Natural killer cell (primary cell): ENCODE measurements around the gene SDS. TPM values are rescaled to one million over a fixed set of nuclear protein-coding genes. Genes with fewer than 3 reads are reported as not detected.

Experiments
- ATAC-seq, 3 donors: fragments of 150-1000 bp in 2 of 3; fragments of 200-7000 bp in 1 of 3; cut with Tn5 transposase; 1 replicate in 1 of 3; 2 replicates in 2 of 3; pipeline ENCODE4 v1.10.0; 2021; ENCODE audit warnings: mild to moderate bottlenecking in 2 of 3, moderate library complexity in 2 of 3
- DNase-seq, 2 donors: peaks; one replicate each; pipeline versions ENCODE4 v3.0.0 to v3.0.0-alpha.2; 2013 to 2021; ENCODE audit warnings: mixed read lengths in 1 of 2
- H3K27ac ChIP-seq: one replicate; pipeline ENCODE4 v1.5.1; 2013; ENCODE audit warnings: mild to moderate bottlenecking, low read length
- H3K27me3 ChIP-seq: one replicate; pipeline ENCODE4 v1.6.1; 2013; ENCODE audit warnings: low read length; ENCODE audit not compliant: control insufficient read depth, insufficient read depth
- H3K36me3 ChIP-seq: one replicate; pipeline ENCODE4 v1.6.1; 2013; ENCODE audit warnings: low read length; ENCODE audit not compliant: control insufficient read depth, insufficient read depth
- H3K4me1 ChIP-seq: one replicate; pipeline ENCODE4 v1.6.1; 2013; ENCODE audit warnings: low read length; ENCODE audit not compliant: control insufficient read depth, insufficient read depth
- H3K4me3 ChIP-seq: one replicate; pipeline ENCODE4 v1.5.1; 2013; ENCODE audit warnings: low read length
- H3K9me3 ChIP-seq: one replicate; pipeline ENCODE4 v1.6.1; 2013; ENCODE audit warnings: low read length; ENCODE audit not compliant: control insufficient read depth, insufficient read depth
- H3K27ac Mint-ChIP-seq, 2 donors: one replicate each; pipeline ENCODE4 v1.8.0; 2022; ENCODE audit warnings: mild to moderate bottlenecking in 2 of 2, mixed read lengths in 2 of 2, moderate library complexity in 1 of 2
- H3K27me3 Mint-ChIP-seq, 2 donors: one replicate each; pipeline ENCODE4 v1.8.0; 2022; ENCODE audit warnings: low read depth in 2 of 2, mixed read lengths in 2 of 2
- H3K36me3 Mint-ChIP-seq: one replicate; pipeline ENCODE4 v1.8.0; 2022; ENCODE audit warnings: mixed read lengths
- H3K4me1 Mint-ChIP-seq, 2 donors: one replicate each; pipeline ENCODE4 v1.8.0; 2022; ENCODE audit warnings: mixed read lengths in 2 of 2
- H3K4me3 Mint-ChIP-seq: one replicate; pipeline ENCODE4 v1.8.0; 2022; ENCODE audit warnings: mild to moderate bottlenecking, moderate library complexity, mixed read lengths
- H3K9me3 Mint-ChIP-seq, 2 donors: one replicate each; pipeline ENCODE4 v1.8.0; 2022; ENCODE audit warnings: mixed read lengths in 2 of 2
- WGBS: methylation state at CpG from one replicate; pipeline ENCODE4 v1.1.7; 2013; ENCODE audit warnings: missing lambda C conversion rate; ENCODE audit not compliant: insufficient coverage; 5-methylcytosine and 5-hydroxymethylcytosine counted together
- intact Hi-C: fragments of 100-400 bp; cut with micrococcal nuclease; formaldehyde crosslinking; loops from one replicate; pipeline ENCODE4 v1.14.2; 2022
- total RNA-seq, 4 donors: library from RNA; stranded (reverse); fragments of 120-200 nt in 1 of 4; gene quantifications; one replicate each; pipeline versions ENCODE4 v1.2.3 to v1.2.4, GENCODE V29; 2013 to 2022
- TF ChIP-seq, protein P1 (sequence below): fragments of 200-600 bp; IDR thresholded peaks from one replicate; pipeline ENCODE4 v1.8.0; 2022; ENCODE audit warnings: antibody characterized with exemption

The SDS gene
- total RNA-seq, 3 donors from 2014 or later (not counting 1 experiment from before 2014, with no cell fraction given) = not detected

DNA sequence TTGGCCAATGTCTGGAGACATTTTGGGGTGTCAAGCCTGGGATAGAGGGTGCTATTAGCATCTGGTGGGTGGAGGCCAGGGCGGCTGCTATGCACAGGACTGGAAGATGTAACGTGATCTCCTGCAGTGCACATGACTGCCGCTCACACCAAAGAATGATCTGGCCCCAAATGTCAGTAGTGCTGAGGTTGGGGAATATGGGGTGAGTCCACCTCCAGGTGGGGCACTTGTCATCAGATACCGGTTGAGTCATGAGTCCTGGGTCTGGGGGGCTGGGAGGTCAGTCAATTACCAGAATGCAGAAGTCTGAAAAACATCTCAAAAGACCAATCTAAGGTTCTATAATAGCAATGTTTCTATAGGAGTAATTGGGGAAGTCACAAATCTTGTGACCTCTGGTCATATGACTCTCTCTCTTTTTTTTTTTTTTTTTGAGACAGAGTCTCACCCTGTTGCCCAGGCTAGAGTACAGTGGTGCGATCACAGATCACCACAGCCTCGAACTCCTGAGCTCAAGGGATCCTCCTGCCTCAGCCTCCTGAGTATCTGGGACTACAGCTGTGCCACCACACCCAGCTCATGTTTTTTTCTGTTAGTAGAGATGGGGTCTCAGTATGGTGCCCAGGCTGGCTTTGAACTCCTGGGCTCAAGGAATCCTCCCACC is 12.5 kb upstream of the SDS start:
- H3K4me1 Mint-ChIP-seq = no peaks in the 10 kb centered on the region
- H3K9me3 ChIP-seq = no peaks in the 10 kb centered on the region
- WGBS = 67% methylated on average over 6 of the region's 6 CpGs
- peaks cover 6 to 9% of the 10 kb centered on the region in 2 donors for H3K27me3 Mint-ChIP-seq
- intact Hi-C loops = no loop called here
- no peak overlapping the region for H3K4me3 Mint-ChIP-seq
- H3K36me3 Mint-ChIP-seq = no peaks in the 10 kb centered on the region
- no peaks in the 10 kb centered on the region for H3K36me3 ChIP-seq
- DNase-seq = no peak
- no peaks in the 10 kb centered on the region for H3K27me3 ChIP-seq
- H3K27ac Mint-ChIP-seq = no peak overlapping the region
- H3K27ac ChIP-seq = peak overlapping the region; percentile 29
- H3K4me1 ChIP-seq = peaks cover 6% of the 10 kb centered on the region
- ATAC-seq = peak; percentile 31 to 36 (median 34)
- H3K4me3 ChIP-seq = no peak overlapping the region
- H3K9me3 Mint-ChIP-seq = no peaks in the 10 kb centered on the region
- TF ChIP-seq, protein P1, sequence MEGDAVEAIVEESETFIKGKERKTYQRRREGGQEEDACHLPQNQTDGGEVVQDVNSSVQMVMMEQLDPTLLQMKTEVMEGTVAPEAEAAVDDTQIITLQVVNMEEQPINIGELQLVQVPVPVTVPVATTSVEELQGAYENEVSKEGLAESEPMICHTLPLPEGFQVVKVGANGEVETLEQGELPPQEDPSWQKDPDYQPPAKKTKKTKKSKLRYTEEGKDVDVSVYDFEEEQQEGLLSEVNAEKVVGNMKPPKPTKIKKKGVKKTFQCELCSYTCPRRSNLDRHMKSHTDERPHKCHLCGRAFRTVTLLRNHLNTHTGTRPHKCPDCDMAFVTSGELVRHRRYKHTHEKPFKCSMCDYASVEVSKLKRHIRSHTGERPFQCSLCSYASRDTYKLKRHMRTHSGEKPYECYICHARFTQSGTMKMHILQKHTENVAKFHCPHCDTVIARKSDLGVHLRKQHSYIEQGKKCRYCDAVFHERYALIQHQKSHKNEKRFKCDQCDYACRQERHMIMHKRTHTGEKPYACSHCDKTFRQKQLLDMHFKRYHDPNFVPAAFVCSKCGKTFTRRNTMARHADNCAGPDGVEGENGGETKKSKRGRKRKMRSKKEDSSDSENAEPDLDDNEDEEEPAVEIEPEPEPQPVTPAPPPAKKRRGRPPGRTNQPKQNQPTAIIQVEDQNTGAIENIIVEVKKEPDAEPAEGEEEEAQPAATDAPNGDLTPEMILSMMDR = no peak

DNA sequence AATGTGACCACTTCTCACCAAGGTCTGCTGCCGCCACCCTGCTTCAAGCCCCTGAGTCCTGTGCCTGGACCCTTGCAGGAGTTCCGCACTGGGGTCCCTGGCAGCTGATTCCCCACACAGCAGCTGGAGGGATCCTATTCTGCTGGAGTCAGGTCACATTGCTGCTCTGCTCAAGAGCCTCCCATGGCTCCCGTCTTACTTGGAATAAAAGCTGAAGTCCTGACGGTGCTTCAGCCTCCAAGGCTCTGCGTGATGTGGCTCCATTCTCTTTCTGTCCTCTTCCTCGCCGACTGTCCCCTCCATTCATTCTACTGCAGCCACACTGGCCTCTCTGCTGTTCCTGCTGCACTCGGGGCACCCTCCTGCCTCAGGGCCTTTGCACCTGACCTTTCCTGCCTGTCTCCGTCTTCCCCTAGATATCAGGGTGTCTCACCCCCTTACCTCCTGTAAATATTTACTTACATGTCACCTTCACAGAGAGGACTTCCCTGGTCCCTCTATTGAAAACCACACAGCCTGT is 10.9 kb upstream of the SDS start:
- Histone ChIP-seq H3K9me3 (no peaks in the 10 kb centered on the region), H3K36me3 (no peaks in the 10 kb centered on the region), H3K27me3 (no peaks in the 10 kb centered on the region), H3K27ac (no peak overlapping the region), H3K4me3 (no peak overlapping the region), H3K4me1 (peaks cover 6% of the 10 kb centered on the region)
- no peak overlapping the region for H3K4me3 Mint-ChIP-seq
- ATAC-seq = no peak
- no peaks in the 10 kb centered on the region for H3K9me3 Mint-ChIP-seq
- WGBS = 88% methylated on average over 9 of the region's 9 CpGs
- H3K36me3 Mint-ChIP-seq = no peaks in the 10 kb centered on the region
- H3K4me1 Mint-ChIP-seq = no peaks in the 10 kb centered on the region
- TF ChIP-seq, protein P1 = no peak
- no peak overlapping the region for H3K27ac Mint-ChIP-seq
- intact Hi-C loops = no loop called here
- DNase-seq = no peak
- peaks cover 9 to 16% of the 10 kb centered on the region in 2 donors for H3K27me3 Mint-ChIP-seq

GRCh38 chr12:113413488-113413939 is 9.8 kb upstream of the SDS start:
- Mint-ChIP-seq H3K27me3 (peaks cover 9 to 16% of the 10 kb centered on the region in 2 donors), H3K27ac (no peak overlapping the region), H3K4me1 (no peaks in the 10 kb centered on the region), H3K36me3 (no peaks in the 10 kb centered on the region), H3K9me3 (no peaks in the 10 kb centered on the region), H3K4me3 (no peak overlapping the region)
- H3K9me3 ChIP-seq = no peaks in the 10 kb centered on the region
- DNase-seq = no peak
- TF ChIP-seq, protein P1 = no peak
- ATAC-seq = no peak
- peaks cover 6% of the 10 kb centered on the region for H3K4me1 ChIP-seq
- H3K4me3 ChIP-seq = no peak overlapping the region
- H3K27me3 ChIP-seq = no peaks in the 10 kb centered on the region
- intact Hi-C loops = no loop called here
- no peaks in the 10 kb centered on the region for H3K36me3 ChIP-seq
- H3K27ac ChIP-seq = no peak overlapping the region
- 74% methylated on average over 10 of the region's 11 CpGs for WGBS
